BJ (cell line): ENCODE data around the gene OR1J1. TPM values are rescaled to one million over a fixed set of nuclear protein-coding genes. Genes with fewer than 3 reads are reported as not detected.

ENCODE experiments used
- CTCF ChIA-PET: fragments of 350-600 bp; formaldehyde crosslinking; extraction: SDS; loops from one replicate; lab custom pipeline; 2021; ENCODE audit warnings: antibody characterized with exemption, inconsistent platforms; lab: Yijun Ruan, JAX
- POLR2A ChIA-PET: fragments of 300-600 bp; sonication (Branson Sonifier 250); formaldehyde crosslinking; extraction: SDS; loops from one replicate; lab custom pipeline; 2021; ENCODE audit warnings: antibody characterized with exemption; lab: Charles Lee
- DNase-seq: peaks from one replicate; pipeline ENCODE4 v3.0.0-alpha.2; 2011; ENCODE audit warnings: low read depth
- H3K27me3 ChIP-seq: 2 replicates; pipeline ENCODE4 v1.6.0; 2011; ENCODE audit warnings: low read length; ENCODE audit not compliant: control insufficient read depth, insufficient read depth
- H3K36me3 ChIP-seq: 2 replicates; pipeline ENCODE4 v1.5.1; 2011; ENCODE audit warnings: low read length; ENCODE audit not compliant: control insufficient read depth, insufficient read depth
- H3K4me3 ChIP-seq: 2 replicates; pipeline ENCODE4 v1.5.1; 2011; ENCODE audit warnings: low read depth, mild to moderate bottlenecking, control low read depth, low read length
- polyA plus RNA-seq: library from polyadenylated mRNA; depleted of rRNA; stranded (reverse); fragments of >200 nt; gene quantifications from 2 replicates; pipeline ENCODE4 v1.2.3, GENCODE V29; 2011
- TF ChIP-seq, protein P1 (sequence below): IDR thresholded peaks from 2 replicates; pipeline ENCODE4 v1.5.1; 2011; ENCODE audit warnings: low read depth, mild to moderate bottlenecking, control low read depth, inconsistent platforms, low read length, moderate library complexity; ENCODE audit not compliant: insufficient read depth

OR1J1 gene
- polyA plus RNA-seq, 1 experiment: not detected

DNA sequence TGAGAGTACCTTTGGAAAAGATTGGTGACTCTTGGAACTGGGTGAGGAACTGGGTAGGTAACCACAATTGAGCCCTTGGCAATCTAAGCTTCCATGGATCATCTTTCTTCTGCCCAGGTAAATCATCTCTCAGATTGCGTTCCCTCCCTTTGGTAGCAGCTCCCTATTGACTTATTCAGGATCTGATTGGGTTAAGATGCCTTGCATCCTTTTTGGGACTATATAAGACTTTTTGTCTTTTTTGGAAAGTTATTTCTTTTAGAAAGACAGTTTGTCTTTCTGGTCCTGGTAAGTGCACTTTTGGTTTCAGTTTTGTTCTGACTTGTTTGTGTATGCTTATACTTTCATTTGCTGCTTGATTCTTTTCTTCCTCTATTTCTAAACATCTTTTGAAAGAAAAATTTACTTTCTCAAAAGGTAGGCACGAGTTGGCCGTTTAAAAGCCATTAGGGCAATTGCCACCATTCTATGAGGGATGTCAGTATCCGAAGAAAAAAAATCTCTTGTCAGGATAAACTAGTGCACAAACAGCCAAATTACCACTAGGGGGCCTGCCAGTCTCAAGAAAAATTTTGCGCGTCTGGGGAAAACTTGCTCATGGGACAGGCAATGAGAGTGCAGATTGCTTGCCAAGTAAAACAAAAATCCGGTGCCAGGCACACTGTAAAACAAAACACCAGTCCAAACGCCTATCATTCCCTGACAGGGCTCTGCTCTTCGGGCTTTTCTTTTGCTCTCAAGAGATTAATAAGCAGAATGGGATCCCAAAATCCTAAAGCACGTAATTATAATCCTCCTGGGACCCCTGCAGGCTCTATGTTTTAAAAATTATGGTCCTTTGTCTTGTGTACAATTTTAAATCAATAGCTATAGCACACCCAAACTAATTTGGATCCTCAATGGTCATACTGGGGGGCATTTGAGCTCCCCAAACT lies 12.8 kb downstream of the OR1J1 start:
- peak; percentile 69 for DNase-seq
- H3K4me3 ChIP-seq: peak overlapping the region; percentile 33
- no peaks in the 10 kb centered on the region for H3K27me3 ChIP-seq
- no peaks in the 10 kb centered on the region for H3K36me3 ChIP-seq
- CTCF ChIA-PET: interaction anchor here (0.7 to 5.4 kb wide), 26 partner anchors 9 to 885 kb away, joined by 3 to 110 read pairs (median 4); partner anchors contain the start of gene PDCL
- TF ChIP-seq, protein P1, sequence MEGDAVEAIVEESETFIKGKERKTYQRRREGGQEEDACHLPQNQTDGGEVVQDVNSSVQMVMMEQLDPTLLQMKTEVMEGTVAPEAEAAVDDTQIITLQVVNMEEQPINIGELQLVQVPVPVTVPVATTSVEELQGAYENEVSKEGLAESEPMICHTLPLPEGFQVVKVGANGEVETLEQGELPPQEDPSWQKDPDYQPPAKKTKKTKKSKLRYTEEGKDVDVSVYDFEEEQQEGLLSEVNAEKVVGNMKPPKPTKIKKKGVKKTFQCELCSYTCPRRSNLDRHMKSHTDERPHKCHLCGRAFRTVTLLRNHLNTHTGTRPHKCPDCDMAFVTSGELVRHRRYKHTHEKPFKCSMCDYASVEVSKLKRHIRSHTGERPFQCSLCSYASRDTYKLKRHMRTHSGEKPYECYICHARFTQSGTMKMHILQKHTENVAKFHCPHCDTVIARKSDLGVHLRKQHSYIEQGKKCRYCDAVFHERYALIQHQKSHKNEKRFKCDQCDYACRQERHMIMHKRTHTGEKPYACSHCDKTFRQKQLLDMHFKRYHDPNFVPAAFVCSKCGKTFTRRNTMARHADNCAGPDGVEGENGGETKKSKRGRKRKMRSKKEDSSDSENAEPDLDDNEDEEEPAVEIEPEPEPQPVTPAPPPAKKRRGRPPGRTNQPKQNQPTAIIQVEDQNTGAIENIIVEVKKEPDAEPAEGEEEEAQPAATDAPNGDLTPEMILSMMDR: peak; percentile 82
- POLR2A ChIA-PET: interaction anchor here (0.6 kb wide), 1 partner anchor 476 kb away, joined by 3 read pairs; no protein-coding TSS in a partner anchor

DNA sequence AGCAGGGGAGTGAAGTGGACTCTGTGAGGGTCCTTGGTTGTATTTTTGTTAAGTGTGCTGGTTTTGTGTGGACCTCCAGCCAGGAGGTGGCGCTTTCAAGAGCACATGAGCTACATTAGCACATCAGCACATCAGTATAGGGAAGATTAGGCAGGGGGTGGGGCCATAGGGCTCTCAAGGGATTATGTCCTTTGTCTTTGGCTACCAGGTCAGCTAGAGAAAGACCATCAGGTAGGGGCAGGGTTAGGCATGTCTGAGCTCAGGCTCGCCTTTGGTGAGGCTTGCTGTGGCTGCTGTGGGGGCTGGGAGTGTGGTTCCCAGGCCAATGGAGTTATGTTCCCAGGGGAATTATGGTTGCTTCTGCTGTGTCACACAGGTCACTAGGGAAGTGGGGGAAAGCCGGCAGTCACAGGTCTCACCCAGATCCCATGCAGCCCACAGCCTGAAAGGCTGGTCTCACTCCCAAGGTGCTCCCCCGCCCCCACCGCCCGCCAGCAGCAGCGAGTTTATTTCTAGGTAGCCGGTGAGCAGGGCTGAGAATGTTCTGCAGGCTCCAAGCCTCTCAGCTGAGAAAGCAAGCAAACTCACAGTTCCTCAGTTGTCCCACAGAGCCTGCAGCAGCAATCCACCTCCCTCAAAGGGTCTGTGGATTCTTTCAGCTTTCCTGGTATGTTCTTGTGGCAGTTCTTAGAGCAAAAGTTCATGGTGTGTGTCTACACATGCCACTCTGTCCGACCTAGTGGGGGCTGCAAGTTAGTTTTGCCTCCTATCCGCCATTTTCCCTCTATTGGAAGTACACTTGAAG lies 13.7 kb downstream of the OR1J1 start:
- POLR2A ChIA-PET: interaction anchor here (0.6 kb wide), 1 partner anchor 476 kb away, joined by 3 read pairs; no protein-coding TSS in a partner anchor
- CTCF ChIA-PET: interaction anchor here (0.7 to 5.4 kb wide), 15 partner anchors 11 to 886 kb away, joined by 3 to 110 read pairs (median 4); partner anchors contain the start of gene PDCL
- H3K4me3 ChIP-seq: no peak overlapping the region
- H3K27me3 ChIP-seq: peaks cover 2% of the 10 kb centered on the region; the same call in 1 of the 2 replicates
- no peak for DNase-seq
- no peaks in the 10 kb centered on the region for H3K36me3 ChIP-seq
- TF ChIP-seq, protein P1: 0 out of 2 replicates have a peak, but pooled peaks have one; percentile 12

GRCh38 chr9:122457787-122458186 lies 19.9 kb downstream of the OR1J1 start:
- TF ChIP-seq, protein P1: no peak
- H3K4me3 ChIP-seq: no peak overlapping the region
- ChIA-PET CTCF (interaction anchor here (2.1 kb wide), 1 partner anchor 333 kb away, joined by 5 read pairs; no protein-coding TSS in a partner anchor), POLR2A (no interaction called here)
- DNase-seq: no peak
- peaks cover 2% of the 10 kb centered on the region; the same call in 1 of the 2 replicates for H3K27me3 ChIP-seq
- no peaks in the 10 kb centered on the region for H3K36me3 ChIP-seq

DNA sequence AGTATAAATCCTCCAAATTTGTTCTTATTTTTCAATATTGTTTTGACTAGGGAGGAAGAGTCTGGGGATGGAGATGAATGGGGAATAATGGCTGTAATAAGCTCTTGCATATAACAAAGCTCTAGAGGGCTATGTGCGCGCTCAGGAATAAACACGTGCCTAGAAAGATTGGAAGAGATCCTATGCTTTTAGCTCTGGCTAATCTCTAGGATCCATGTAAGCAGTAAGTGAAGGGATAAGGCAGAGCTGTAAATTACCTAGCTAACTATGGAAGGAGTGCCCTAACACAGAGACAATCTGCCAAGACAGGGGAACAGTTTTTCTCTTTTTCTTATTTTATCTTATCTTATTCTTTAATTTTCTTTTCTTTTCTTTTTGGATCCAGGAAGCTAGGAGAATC lies 21.6 kb downstream of the OR1J1 start:
- CTCF ChIA-PET: interaction anchor here (1.0 to 4.0 kb wide), 7 partner anchors 9 to 360 kb away, joined by 3 to 24 read pairs (median 4); no protein-coding TSS in a partner anchor
- no peak overlapping the region for H3K4me3 ChIP-seq
- TF ChIP-seq, protein P1: no peak
- POLR2A ChIA-PET: no interaction called here
- peaks cover 2% of the 10 kb centered on the region; the same call in 1 of the 2 replicates for H3K27me3 ChIP-seq
- H3K36me3 ChIP-seq: no peaks in the 10 kb centered on the region
- DNase-seq: no peak
